Fibroblast of peridontal ligament (primary cell): Measurements from ENCODE around the gene CALML4.
"Not testable (repeated sequence)": the region's sequence is repeated elsewhere in the genome, so short reads cannot be mapped to it uniquely, and the experiment has no call there.

Source experiments
- DNase-seq: peaks from one replicate; pipeline ENCODE4 v3.0.0-alpha.2; 2010; ENCODE audit errors: extremely low read depth

The CALML4 gene

DNA sequence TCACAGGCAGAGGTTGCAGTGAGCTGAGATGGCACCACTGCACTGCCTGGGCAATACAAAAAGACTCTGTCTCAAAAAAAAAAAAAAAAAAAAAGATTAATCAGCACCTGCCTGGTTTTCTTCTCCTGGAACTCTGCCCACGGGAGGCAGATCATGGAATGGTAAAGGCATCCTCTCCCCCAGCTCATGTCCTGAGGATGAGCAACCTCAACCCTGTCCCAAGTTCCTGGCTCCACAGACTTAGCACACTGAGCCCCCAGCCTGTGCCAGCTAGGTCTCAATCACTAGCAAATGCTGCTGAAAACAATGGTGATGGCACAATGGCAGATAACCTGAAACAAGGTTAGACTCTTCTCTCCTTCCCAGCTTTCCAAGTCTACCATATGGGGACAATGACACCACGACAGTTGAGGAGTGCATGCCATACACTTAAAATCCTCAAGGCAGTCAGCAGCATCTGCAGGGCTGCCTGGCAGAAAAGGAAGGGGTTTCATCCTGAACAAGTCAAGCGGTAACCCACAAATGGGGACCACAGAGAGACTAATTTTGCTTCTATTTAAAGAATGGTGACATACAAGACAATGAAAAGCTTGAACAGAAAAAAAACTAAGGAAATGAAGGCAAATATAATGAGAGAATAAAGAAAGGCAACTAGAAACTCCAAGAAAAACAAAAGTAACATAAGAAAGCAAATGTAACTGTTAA, 19.6 kb upstream of the CALML4 start:
- no peak for DNase-seq

DNA sequence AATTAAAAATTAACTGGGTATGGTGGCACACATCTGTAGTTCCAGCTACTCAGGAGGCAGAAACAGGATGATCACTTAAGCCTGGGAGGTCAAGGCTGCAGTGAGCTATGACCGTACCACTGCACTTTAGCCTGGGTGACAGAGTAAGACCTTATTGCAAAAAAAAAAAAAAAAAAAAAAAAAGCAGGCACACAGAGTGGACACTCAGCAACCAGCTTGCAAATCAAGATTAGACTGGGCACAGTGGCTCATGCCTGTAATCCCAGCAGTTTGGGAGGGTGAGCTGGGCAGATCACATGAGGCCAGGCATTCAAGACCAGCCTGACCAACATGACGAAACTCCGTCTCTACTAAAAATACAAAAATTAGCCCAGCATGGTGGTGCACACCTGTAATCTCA, 19.0 kb upstream of the CALML4 start:
- DNase-seq, result no peak

DNA sequence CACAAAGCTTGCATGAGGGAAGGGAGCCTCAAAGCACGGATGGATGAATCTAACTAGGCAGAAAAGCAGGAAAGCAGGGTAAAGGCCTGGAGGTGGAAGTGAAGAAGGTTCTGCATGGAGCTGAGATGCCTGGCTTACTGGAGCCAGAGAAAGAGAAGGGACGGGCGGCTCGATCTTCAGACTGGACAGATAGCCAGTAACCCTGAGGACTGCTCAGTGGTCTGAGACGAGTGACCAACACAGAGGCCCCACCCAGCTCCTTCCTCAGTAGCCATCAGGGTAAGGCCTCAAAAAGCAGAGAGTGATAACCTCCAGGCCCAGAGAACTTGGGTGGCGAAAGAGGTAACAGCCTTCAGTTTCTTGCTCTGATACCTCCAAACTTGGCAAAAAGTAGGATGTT, 18.0 kb upstream of the CALML4 start:
- DNase-seq, result no peak

DNA sequence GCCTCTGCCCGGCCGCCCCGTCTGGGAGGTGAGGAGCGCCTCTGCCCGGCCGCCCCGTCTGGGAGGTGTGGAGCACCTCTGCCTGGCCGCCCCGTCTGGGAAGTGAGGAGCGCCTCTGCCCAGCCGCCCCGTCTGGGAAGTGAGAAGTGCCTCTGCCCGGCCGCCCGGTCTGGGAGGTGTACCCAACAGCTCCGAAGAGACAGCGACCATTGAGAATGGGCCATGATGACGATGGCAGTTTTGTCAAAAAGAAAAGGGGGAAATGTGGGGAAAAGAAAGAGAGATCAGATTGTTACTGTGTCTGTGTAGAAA, 17.3 kb upstream of the CALML4 start:
- DNase-seq, result not testable (repeated sequence)

DNA sequence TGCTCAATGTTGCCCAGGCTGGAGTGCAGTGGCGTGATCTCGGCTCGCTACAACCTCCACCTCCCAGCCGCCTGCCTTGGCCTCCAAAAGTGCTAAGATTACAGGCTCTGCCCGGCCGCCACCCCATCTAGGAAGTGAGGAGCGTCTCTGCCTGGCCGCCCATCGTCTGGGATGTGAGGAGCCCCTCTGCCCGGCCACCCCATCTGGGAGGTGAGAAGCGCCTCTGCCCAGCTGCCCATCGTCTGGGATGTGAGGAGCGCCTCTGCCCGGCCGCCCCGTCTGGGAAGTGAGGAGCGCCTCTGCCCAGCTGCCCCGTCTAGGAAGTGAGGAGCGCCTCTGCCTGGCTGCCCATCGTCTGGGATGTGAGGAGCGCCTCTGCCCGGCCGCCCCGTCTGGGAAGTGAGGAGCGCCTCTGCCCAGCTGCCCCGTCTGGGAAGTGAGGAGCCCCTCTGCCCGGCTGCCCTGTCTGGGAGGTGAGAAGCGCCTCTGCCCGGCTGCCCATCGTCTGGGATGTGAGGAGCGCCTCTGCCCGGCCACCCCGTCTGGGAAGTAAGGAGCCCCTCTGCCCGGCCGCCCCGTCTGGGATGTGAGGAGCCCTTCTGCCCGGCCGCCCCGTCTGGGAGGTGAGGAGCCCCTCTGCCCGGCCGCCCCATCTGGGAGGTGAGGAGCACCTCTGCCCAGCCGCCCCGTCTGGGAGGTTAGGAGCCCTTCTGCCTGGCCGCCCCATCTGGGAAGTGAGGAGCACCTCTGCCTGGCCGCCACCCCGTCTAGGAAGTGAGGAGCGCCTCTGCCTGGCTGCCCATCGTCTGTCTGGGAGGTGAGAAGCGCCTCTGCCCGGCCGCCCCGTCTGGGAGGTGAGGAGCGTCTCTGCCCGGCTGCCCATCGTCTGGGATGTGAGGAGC, 16.6 kb upstream of the CALML4 start:
- not testable (repeated sequence) for DNase-seq

DNA sequence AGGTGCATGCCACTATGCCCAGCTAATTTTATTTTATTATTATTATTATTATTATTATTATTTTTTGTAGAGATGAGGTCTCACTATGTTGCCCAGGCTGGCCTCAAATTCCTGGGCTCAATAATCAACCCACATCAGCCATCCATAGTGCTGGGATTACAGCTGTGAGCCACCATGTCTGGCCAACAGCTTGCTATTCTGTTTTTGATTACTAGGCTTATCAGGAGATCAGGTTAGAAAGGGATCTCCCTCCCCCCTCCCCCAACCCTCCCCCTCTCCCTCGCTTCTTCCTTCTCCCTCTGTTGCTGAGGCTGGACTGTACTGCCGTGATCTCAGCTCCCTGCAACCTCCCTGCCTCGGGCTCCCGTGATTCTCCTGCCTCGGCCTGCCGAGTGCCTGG, 15.8 kb upstream of the CALML4 start:
- no peak for DNase-seq

DNA sequence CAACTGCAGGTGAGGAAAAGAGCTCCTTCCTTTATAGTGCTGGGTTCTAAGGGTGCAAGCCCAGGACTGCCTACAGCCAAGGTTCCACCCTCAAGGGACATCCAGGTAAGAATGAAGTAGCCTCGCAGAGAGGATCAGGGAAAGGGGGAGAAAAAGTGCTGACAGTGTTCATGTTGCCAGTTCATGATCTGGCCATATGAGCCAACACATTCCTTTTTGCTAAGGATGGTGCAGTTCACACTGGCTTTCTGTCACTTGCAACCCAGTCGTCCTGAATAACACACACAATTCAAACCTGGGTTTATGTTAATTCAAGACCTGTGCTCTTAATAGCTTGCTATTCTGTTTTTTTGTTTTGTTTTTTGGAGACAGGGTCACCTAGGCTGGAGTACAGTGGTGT, 15.4 kb upstream of the CALML4 start:
- DNase-seq, result no peak

DNA sequence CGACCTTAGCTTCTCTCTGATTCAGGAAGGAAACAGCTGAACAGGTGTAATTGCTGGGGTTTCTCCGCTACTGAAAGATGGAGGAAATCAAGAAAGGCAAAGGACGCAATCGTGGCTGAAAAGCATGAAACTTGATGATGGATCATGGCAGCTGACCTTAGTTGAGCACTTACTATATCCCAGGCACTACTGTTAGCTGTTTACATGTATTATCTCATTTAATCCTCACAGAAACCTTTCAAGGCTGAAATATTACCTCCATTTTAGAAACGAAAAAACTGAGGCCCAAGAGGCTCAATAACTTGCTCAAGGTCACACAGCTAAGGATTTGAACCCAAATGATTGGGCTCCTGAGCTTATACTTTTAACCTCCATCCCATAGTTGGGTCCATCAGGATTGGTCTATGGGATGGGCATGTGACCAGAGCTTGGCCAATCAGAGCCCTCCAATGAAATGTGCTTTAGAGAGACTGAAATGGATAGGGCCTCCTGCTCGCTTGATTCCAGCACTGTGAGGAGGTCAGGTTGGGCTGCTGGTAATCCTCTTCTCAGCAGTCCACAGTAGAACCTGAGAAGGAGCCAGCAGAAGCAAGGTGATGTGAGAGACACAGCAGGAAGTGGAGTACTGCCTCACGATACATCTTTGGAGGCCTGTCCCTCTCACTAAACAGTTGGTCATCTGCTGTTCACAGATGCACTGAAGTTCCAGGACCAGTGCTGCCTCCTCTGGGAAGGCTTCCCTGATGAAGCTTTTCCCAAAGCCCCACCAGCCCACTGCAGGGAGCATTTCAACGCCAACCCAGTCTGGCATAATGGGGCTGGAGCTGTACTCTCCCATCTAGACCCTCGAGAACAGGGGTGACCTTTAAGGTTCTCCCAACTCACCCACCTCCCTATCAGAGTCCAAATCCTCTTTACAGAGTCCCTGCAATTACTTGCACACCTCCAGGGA, 14.0 kb upstream of the CALML4 start:
- no peak for DNase-seq

DNA sequence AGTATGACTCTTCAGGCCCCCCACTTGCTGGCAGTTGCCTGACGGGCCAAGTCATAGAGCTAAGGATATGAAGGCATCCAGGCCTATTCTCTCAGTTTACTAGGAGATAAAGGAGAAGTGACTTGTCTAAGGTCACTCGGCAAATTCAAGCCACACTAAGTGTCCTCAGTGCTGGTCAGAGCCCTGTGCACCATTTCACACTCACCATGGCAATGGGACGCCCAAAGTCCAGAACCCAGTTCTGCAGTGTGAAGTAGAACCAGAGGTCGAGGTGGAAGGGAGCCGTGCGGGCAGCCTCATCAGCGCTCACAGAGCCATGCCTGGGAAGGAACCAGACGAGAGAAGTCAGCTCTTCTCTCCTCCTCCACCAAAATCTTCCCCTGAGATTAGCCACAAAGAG, 13.2 kb upstream of the CALML4 start:
- no peak for DNase-seq

DNA sequence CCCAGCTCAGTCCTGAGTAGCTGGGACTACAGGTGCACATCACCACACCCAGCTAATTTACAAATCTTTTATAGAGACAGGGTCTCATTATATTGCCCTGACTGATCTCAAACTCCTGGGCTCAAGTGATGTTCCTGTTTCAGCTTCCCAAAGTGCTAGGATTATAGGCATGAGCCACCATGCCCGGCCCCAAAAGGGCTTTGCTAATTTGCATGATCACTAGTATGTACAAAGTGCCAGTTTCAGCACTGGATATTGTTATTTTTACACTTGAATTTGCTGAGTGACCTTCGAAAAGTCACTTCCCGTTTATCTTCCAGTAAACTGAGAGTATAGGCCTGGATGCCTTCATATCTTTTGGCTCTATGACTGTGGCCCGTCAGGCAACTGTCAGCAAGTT, 12.2 kb upstream of the CALML4 start:
- DNase-seq, result no peak

DNA sequence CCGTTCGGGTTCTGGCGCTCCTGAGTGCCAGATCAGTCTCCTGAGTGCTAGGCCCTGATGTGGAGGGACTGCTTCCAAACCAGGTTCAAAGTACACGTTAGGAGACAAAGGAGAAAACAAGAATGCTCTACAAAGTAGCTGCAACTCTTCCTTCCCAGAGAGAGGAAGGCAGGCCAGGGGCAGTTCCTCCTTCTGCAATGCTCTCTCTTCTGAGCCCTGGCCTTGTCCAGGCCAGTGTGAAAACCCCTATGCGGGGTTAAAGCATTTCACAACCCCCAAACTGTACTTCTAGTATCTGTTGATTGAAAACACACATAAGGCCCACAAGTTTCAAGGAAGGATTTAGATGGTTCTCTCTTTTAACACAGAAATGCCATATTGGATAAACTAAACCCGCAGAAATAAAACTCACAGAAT, 9.7 kb upstream of the CALML4 start:
- no peak for DNase-seq

DNA sequence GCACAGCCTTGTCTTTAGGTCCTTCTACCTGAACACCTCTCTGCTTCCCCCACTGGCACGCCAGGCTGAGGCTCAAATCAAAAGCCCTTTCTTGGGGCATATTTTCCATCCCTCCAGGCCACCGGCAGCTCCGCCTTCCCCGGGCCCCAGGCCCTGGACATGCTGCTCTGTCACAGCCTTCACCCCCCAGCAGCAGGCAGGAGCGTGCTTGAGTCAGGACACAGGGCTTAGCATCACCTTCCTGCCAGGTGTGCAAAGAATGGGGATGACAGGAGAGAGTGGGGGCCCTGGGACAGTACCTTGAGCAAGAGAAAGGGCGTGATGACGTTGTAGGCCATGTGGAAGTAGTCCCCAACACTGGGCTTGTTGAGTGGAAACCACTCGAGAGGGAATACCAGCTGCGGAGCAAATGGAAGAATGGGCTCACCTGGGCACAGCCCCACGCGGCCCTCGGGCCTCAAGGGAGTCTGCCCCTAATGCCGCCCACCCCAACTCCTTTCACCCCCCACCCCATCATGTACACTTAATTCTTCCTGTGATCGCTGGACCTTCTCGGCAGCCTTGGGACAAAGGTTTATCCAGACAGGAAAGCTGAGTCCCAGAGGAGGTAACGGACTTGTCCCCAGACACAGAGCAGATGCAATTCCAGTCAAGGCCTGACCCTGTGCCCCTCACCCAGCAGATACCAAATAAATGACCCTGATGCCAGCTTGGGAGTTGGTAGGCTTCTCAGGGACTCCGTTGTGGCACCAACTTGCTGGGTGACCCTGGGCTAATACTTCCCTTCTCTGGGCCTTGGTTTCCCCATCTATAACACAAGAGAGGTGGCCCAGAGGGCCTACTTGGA, 9.1 kb upstream of the CALML4 start:
- DNase-seq, result no peak

DNA sequence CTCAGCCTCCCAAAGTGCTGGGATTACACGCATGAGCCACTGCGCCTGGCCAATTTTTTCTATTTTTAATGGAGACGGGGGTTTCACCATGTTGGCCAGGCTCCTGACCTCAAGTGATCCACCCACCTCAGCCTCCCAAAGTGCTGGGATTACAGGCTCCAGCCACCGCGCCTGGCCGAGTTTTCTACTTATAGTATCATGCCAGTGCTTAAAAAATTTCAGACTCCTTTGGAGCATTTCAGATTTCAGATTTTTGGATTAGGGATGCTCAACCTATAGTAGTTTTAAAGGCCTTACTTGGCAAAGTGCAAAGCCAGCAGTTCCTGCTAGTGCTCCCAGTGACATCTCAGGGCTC, 8.3 kb upstream of the CALML4 start:
- DNase-seq, result not testable (repeated sequence)

DNA sequence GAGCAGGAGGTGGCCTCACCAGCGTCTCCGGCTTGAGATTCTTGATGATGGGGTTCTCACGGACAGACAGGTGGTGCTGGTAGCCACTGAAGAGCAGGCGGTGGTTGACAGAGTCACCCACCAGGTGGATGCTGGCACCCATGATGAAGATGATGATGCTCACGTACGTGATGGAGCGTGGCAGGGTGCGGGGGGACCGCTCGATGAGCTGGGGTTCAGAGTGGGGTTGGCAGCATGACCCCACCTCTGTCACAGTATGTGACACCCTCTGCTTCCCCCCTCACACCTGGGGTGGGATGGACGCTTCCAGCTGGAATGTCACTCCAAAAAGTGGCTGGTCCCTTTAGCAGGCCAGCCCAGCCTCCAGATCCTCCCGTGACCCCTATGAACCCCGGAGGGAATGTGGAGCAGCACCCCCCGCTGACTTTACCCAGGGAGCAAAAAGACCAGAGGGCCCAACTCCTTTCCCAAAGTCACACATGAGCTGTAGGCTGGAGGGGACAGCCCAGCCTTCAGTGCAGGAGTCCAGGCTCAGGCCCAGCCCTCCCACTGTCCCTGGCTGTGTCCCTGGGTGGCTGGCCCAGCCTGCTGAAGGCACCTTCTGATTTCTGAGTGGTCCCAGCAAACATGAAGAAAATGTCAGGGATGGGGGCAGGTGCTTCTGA, 6.7 kb upstream of the CALML4 start:
- no peak for DNase-seq

DNA sequence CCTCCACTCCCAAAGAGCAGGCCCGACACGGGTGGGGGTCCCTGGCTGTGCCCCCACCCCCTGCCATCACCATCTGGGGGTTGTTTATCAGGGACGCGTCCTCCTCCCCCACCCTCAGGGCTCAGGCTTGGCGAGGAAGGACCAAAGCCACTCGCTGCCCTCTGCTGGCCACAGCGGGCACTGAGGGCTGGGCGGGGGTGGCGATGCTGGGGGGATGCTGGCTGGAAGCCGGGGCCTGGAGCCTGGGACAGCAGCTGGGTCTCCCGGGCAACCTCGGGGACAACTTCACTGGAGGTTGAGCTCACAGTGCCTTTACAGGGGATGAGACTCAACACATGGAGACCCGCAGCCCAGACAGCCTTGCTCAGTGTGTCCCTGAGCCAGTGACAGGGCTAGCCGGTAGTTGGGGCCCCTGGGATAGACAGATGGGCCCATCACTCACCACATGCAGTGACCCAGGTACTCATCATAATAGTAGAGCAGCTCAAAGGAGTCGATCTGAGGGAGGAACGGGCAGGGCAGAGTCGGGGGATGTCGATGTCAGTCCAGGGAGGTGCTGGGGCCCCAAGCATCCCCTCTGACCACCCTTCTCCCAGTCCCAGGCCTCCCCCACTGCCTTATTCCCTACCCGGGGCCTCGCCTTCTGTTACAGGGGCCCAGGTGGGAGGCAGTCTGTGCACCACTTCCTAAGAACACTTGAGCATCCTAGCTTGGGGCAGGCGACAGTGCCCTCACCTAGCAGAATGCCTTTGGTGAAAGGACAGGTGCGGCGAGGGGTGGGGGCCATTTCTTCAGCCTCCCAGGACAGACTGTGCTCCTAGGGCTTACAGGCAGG, 5.9 kb upstream of the CALML4 start:
- DNase-seq, result peak; percentile 42

DNA sequence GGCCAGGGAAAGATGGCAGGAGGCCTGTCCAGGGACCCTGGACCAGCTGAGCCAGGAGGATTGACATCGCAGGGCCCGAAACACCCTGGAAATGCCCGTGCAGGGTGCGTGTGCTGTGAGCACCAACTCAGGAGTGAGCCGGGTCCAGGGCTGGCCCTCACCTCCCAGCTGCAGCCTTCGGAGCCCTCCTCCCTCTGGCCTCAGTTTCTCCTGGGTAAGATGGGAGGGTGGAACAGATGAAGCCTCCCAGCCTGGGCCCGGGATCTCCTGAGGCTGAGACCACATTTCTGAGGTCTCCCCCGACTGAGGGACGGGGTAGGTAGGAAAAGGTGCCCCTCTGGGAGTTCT, 5.3 kb upstream of the CALML4 start:
- no peak for DNase-seq

DNA sequence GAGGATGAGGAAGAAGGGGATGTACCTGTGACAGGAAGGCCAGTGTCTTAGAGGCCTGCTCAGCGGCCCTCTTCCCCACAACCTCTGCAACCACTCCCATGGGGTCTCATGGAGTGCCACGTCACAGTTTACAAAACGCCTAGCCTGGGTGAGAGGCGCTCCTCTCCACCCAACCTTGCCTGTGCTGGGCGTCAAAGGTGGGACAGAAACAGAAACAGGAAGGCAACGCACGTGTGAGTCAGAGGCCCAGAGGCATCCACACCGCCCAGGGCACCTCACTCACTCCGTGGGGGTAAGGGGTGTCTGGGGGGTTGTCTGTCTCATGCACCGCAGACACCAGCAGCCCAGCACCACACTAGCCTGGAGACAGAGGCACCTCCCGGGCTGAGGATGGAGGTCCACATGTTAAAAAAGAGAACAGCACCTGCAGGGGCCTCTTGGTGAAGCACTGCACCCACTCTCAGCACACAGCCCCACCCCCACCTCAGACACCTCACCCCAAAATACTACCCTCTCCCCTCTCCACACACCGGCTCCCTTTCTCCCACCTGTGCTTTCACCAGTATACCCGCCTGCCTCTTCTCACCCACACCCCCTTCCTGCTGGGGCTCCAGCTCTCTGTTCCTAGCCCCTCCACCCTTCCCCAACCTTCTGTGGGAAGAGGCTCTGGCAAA, 4.7 kb upstream of the CALML4 start:
- DNase-seq, result no peak

DNA sequence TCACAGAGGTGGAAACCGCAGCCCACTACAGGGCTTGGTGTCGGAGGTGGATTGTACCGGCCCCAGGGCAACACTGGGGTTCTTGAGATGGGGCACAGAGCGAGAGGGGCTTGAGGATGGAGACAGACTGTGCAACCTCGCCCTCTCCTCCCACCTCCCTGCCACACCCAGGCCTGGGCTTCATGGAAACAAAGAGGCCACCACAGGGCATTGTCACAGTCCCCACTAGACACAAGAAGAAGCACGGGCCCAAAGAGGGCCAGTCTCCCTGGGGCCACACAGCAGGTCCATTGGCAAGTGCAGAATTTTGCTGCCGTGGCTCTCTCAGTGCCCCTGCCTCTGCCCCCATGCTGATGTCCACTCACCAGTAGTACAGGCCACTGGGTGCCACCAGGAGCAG, 4.1 kb upstream of the CALML4 start:
- no peak for DNase-seq

DNA sequence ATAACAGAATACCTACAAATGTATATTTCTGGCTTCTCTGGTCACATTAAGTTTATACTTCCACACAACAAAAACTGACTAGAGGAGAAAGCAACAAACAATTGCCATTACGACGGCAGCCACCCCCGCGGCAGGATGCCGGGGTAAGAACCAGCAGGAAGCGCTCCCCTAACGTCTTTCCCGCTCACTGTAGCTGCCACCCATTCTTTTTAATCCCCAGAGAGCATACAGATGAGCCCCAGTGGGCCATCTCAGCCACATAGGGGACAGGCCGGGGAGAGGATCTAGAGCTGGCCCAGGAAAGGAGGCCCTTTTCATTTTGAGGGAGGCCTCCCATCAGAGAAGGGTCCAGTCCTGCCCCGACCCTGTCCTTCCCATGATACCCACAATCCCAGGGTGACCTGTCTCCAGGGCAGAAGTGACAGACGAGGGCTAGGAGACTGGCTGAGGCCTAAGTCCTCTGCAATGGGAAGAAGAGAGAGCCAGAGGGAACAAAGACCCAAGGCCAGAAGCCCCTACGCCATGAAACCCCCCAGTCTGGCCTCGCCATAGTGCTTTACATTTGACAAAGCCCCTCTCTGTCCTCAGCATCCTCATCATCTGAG, 3.6 kb upstream of the CALML4 start:
- DNase-seq, result no peak
